ENCODE data around the gene POLH.
"Not testable (repeated sequence)": the region's sequence is repeated elsewhere in the genome, so short reads cannot be mapped to it uniquely, and the experiment has no call there.

The POLH gene

GRCh38 chr6:43658161-43658560 lies 82.2 kb downstream of the POLH start:
- H3K4me3 ChIP-seq (ENCODE audit: control insufficient read depth, low read depth, low read length): no peak overlapping the region
- TF ChIP-seq CTCF (IDR thresholded peaks at IDR 0.05; ENCODE audit: control insufficient read depth, insufficient read depth, low read depth, low read length, missing control alignments): no peak
- DNase-seq (ENCODE audit: low read depth): no peak

GRCh38 chr6:43662948-43663347 lies 87.0 kb downstream of the POLH start:
- DNase-seq (ENCODE audit: low read depth): not testable (repeated sequence)

More at GRCh38 chr6:43662948-43663347, 87.0 kb downstream of the POLH start:
- H3K4me3 ChIP-seq (ENCODE audit: control insufficient read depth, low read depth, low read length): not testable (repeated sequence)

Measured in AG09309 (cell line).